Mammary epithelial cell (primary cell): ENCODE data around the gene PNPO.

Source experiments
- CTCF ChIP-seq, 2 donors: IDR thresholded peaks in 1 of 2; conservative IDR thresholded peaks in 1 of 2; 2 replicates each; pipeline ENCODE4 v1.5.1; 2011 to 2012; ENCODE audit warnings: inconsistent platforms in 2 of 2, low read length in 2 of 2, mild to moderate bottlenecking in 2 of 2, control low read depth in 1 of 2, low read depth in 1 of 2; ENCODE audit not compliant: insufficient read depth in 1 of 2; ENCODE audit errors: extremely low read depth in 1 of 2
- EZH2 ChIP-seq: IDR thresholded peaks from 2 replicates; pipeline ENCODE4 v1.6.1; 2012; ENCODE audit warnings: low read length, inconsistent platforms, borderline replicate concordance

GRCh38 chr17:47998044-47998443, 56.7 kb downstream of the PNPO start:
- TF ChIP-seq CTCF (conservative IDR thresholded peaks at IDR 0.05 in 1 of 2, IDR thresholded peaks at IDR 0.05 in 1 of 2; ENCODE audit: extremely low read depth in 1 of 2, insufficient read depth in 1 of 2, low read depth in 1 of 2, low read length in 2 of 2) (no peak), EZH2 (no peak)
